HG03103 (cell line): ENCODE measurements around the gene GCAT.
A peak's percentile ranks its signal among the peaks of the same experiment; 100 is the strongest.

ENCODE experiments used
- ATAC-seq: cut with Tn5 transposase; IDR thresholded peaks from one replicate; pipeline ENCODE4 v1.9.1; 2021; ENCODE audit warnings: low read depth; ENCODE audit not compliant: unreplicated experiment

The GCAT gene

GRCh38 chr22:37806409-37807333 is 1.1 kb upstream of the GCAT start:
- no peak for ATAC-seq

- ATAC-seq, result no peak
Measured at GRCh38 chr22:37808294-37808657, 542 bp downstream of the GCAT start.

GRCh38 chr22:37809672-37810333 is 2.1 kb downstream of the GCAT start:
- ATAC-seq, result no peak

GRCh38 chr22:37811867-37812266 is 4.1 kb downstream of the GCAT start:
- ATAC-seq, result no peak

DNA sequence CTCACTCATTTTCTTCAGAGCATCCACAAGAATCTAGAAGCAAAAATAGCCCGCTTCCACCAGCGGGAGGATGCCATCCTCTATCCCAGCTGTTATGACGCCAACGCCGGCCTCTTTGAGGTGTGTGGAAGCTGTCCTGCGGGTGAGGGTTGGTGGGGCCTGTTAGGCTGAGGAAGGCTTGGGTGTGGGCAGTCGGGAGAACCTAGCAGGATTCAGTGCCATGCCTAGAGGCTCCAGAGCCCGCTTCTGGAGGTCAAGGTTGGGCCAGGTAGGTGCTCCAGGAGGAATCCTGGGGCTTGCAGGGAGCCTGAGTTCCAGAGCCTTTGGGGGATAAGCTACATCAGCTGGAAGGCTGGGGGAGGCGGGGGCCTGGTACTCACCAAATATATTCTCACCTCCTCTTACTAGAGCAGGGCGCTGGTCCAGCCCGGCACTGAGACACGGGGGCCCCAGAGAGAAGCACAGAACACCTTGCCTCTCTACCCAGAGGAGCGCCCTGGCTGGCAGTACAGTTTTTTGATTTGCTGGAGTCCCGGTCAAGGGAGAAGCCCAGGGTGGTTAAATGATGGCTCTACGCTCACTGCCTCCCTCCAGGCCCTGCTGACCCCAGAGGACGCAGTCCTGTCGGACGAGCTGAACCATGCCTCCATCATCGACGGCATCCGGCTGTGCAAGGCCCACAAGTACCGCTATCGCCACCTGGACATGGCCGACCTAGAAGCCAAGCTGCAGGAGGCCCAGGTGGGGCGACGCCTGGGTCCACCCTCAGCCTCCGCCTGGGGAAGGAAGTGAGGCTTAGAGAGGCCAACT is 5.3 kb downstream of the GCAT start:
- ATAC-seq, result no peak

- ATAC-seq, result no peak
Measured at GRCh38 chr22:37815593-37815992, 7.9 kb downstream of the GCAT start.

- no peak for ATAC-seq
Measured at GRCh38 chr22:37816543-37817180, 8.9 kb downstream of the GCAT start.

GRCh38 chr22:37817705-37818408 is 10.1 kb downstream of the GCAT start:
- ATAC-seq, result peak; percentile 52

GRCh38 chr22:37818409-37819104 is 10.8 kb downstream of the GCAT start:
- ATAC-seq, result no peak

DNA sequence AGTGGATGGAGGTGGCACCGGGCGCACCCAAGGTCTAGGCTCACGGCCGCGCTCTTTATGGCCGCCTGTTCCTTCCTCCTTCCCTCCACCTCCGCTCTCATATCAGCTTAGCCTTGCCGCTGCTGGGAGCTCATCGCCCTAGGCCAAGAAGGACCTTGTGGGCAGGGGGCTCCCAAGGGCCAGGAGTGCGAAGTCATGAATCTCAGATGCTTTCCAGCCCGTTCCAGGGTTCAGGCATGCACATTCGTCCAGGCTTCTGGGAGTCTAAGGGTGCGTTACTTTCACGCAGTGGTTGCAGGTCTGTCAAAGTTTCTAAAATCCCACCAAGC is 11.3 kb downstream of the GCAT start:
- no peak for ATAC-seq

GRCh38 chr22:37820350-37820749 is 12.6 kb downstream of the GCAT start:
- no peak for ATAC-seq

GRCh38 chr22:37822079-37822833 is 14.5 kb downstream of the GCAT start:
- no peak for ATAC-seq

DNA sequence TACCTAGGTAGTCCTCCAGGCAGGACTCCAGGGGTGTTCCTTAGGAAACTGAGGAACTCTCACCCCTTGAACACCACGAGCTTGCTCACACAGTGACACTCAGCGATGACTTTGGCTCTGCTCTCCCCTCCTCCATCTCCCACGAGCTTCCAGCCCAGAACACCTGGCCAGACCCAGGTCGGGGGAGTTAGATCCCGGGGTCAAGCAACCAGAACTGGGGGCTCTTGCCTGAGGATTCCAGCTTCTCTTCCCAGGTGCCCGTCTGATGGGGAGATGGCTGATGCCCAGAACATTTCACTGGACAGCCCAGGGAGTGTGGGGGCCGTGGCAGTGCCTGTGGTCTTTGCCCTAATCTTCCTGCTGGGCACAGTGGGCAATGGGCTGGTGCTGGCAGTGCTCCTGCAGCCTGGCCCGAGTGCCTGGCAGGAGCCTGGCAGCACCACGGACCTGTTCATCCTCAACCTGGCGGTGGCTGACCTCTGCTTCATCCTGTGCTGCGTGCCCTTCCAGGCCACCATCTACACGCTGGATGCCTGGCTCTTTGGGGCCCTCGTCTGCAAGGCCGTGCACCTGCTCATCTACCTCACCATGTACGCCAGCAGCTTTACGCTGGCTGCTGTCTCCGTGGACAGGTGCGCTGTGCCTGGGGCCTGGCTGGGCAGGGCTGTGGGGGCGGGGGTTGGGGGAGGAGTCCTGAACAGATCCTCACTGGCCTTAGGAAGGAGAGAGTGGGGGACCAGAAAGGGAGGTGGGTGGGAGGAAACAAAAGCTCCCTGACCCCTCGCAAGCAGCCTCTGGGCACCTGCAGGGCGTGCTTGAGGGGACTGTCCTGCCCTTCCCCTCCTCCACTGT is 15.6 kb downstream of the GCAT start, which contains the start of gene GALR3:
GALR3 (plus strand) TSS at position 249 of the 852 bp plus-strand sequence; CDS start at position 274, 25 bp downstream.
- no peak for ATAC-seq

- ATAC-seq, result no peak
Measured at GRCh38 chr22:37824674-37825641, 17.2 kb downstream of the GCAT start.

DNA sequence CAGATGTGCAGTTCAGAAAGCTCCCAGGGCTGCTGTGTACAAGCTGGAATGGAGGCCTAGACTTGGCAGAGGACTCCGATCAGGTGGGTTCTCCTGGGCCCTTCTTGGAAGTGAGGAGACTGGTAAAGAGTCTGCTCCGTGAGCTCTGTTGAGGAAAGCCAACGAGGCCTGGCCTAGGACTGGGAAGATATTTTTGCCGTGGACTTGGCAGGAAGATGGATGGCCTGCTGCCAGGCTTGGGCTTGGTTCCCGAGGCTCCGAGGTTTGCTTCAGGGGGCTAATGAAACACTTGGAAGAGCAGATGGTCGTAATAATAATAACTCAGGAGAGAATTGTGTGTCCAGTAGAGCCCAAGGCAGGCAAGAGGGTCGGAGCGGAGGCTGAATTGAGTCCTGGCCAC is 19.3 kb downstream of the GCAT start:
- ATAC-seq, result no peak

DNA sequence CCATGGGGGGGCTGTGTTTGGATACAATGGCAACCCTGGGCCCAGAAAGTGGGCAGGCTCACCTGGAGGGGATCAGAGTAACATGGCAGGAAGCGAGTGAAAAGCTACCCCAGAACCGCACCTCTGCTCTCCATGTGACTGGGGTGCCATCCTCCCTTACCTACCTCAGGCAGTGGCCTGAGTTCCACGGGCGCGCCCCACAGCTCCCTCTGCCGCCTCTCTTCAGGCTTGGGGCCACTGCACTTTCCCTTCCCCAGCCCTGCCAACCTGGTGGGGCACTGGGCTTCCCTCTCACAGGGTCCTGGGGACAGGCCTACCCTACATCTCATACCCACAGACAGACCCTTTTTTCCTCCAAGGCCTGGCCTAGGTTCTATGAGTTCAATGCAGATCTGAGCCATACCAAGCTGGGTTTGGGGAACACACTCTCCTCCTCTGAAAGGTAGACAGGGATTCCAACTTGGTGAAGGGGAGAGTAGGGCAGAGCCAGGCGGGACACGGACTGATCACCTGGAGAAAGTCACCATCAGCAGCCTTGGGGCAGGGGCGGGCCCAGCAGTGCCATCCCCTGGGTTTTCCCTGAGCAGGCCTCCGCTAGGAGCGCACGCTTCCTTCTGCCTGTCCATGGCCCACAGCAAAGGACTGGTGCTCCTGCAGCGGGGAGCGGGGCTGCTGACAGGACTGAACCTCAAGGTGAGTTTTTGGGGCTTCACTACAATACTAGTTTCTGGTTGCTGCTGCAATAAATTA is 22.5 kb downstream of the GCAT start:
- no peak for ATAC-seq
